Suprapubic skin (tissue), 3 donors: ENCODE data around the gene CYSRT1.

Experiments
- POLR2A ChIP-seq, 2 donors: fragments of 450-650 bp; IDR thresholded peaks; one replicate each; pipeline ENCODE4 v1.6.1; 2017; ENCODE audit warnings: antibody characterized with exemption in 2 of 2, mild to moderate bottlenecking in 2 of 2, moderate library complexity in 2 of 2
- TF ChIP-seq, protein P1 (sequence below), 2 donors: fragments of 200-600 bp in 1 of 2; fragments of 450-650 bp in 1 of 2; sonication (generic) in 1 of 2; IDR thresholded peaks; one replicate each; pipeline ENCODE4 v1.5.1; 2016 to 2019; ENCODE audit warnings: antibody characterized with exemption in 2 of 2, mild to moderate bottlenecking in 1 of 2, moderate library complexity in 1 of 2

DNA sequence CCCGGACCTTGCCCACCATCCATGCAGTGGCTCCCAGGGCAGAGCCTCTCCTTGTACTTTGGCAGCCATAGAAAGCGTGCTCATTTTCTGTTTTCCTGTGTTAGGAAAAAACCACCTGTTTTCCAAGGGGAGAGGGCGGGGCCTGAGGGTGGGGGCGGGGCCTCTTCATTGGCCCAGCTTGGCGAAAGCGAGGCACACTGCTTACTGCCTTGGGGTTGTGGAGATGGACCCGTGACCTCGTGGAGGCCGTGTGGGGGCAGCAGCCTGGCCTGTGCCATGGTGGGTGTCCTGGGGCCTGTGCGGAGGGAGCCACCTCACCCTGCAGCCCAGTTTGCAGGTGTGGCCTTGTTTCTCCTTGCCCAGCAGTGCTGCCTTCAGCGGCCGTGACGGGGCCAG lies 48.1 kb downstream of the CYSRT1 start:
- TF ChIP-seq, protein P1, sequence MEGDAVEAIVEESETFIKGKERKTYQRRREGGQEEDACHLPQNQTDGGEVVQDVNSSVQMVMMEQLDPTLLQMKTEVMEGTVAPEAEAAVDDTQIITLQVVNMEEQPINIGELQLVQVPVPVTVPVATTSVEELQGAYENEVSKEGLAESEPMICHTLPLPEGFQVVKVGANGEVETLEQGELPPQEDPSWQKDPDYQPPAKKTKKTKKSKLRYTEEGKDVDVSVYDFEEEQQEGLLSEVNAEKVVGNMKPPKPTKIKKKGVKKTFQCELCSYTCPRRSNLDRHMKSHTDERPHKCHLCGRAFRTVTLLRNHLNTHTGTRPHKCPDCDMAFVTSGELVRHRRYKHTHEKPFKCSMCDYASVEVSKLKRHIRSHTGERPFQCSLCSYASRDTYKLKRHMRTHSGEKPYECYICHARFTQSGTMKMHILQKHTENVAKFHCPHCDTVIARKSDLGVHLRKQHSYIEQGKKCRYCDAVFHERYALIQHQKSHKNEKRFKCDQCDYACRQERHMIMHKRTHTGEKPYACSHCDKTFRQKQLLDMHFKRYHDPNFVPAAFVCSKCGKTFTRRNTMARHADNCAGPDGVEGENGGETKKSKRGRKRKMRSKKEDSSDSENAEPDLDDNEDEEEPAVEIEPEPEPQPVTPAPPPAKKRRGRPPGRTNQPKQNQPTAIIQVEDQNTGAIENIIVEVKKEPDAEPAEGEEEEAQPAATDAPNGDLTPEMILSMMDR (IDR thresholded peaks at IDR 0.05): no peak
- TF ChIP-seq POLR2A (IDR thresholded peaks at IDR 0.05): no peak
